Loucy (cell line): ENCODE data around the gene TTC13.

ENCODE experiments used
- H2AFZ ChIP-seq: fragments of 200-600 bp; sonication (generic); 2 replicates; pipeline ENCODE4 v1.6.0; 2016; ENCODE audit warnings: antibody characterized with exemption, mild to moderate bottlenecking, low read length, moderate library complexity
- H3F3A ChIP-seq: fragments of 200-600 bp; 2 replicates; pipeline ENCODE4 v1.6.0; 2016; ENCODE audit warnings: antibody characterized with exemption, low read depth, mild to moderate bottlenecking
- H3K27me3 ChIP-seq: fragments of 200-600 bp; sonication (generic); 2 replicates; pipeline ENCODE4 v1.6.1; 2014; ENCODE audit warnings: low read length, mild to moderate bottlenecking; ENCODE audit not compliant: insufficient read depth, poor library complexity, severe bottlenecking
- H3K36me3 ChIP-seq: fragments of 200-600 bp; sonication (generic); 2 replicates; pipeline ENCODE4 v1.6.1; 2016; ENCODE audit warnings: low read length; ENCODE audit not compliant: insufficient read depth
- H3K4me1 ChIP-seq: fragments of 200-600 bp; sonication (generic); 2 replicates; pipeline ENCODE4 v1.5.1; 2014; ENCODE audit warnings: low read length, mild to moderate bottlenecking; ENCODE audit not compliant: insufficient read depth, poor library complexity, severe bottlenecking
- H3K4me2 ChIP-seq: fragments of 200-600 bp; sonication (generic); 2 replicates; pipeline ENCODE4 v1.6.0; 2014; ENCODE audit warnings: antibody characterized with exemption, low read length, low read depth, mild to moderate bottlenecking; ENCODE audit not compliant: poor library complexity, severe bottlenecking
- H3K4me3 ChIP-seq: fragments of 200-600 bp; sonication (generic); 2 replicates; pipeline ENCODE4 v1.5.1; 2014; ENCODE audit warnings: low read length, mild to moderate bottlenecking, mixed read lengths; ENCODE audit not compliant: poor library complexity, severe bottlenecking
- H3K79me2 ChIP-seq: fragments of 200-600 bp; sonication (generic); 2 replicates; pipeline ENCODE4 v1.6.1; 2014; ENCODE audit warnings: low read length; ENCODE audit not compliant: insufficient read depth
- H3K9ac ChIP-seq: fragments of 200-600 bp; sonication (generic); 2 replicates; pipeline ENCODE4 v1.6.0; 2014; ENCODE audit warnings: mild to moderate bottlenecking, low read depth, low read length, moderate library complexity; ENCODE audit not compliant: poor library complexity, severe bottlenecking
- H3K9me2 ChIP-seq: fragments of 200-600 bp; sonication (generic); replicated peaks from 2 replicates; pipeline ENCODE4 v1.6.1; 2016; ENCODE audit warnings: low read depth, low read length, mixed read lengths
- H3K9me3 ChIP-seq: fragments of 200-600 bp; sonication (generic); 2 replicates; pipeline ENCODE4 v1.6.1; 2014; ENCODE audit warnings: mild to moderate bottlenecking, antibody characterized with exemption, low read length, low read depth; ENCODE audit not compliant: insufficient read depth
- H4K20me1 ChIP-seq: fragments of 200-600 bp; sonication (generic); 2 replicates; pipeline ENCODE4 v1.6.0; 2014; ENCODE audit warnings: antibody characterized with exemption, low read length, mild to moderate bottlenecking; ENCODE audit not compliant: insufficient read depth, poor library complexity, severe bottlenecking
- EZH2phosphoT487 ChIP-seq: fragments of 200-600 bp; IDR thresholded peaks from 2 replicates; pipeline ENCODE4 v1.6.1; 2018; ENCODE audit warnings: antibody characterized with exemption, mild to moderate bottlenecking, moderate library complexity, borderline replicate concordance
- TF ChIP-seq, protein P1 (sequence below): fragments of 200-600 bp; sonication (generic); conservative IDR thresholded peaks from 2 replicates; pipeline ENCODE4 v1.5.1; 2014; ENCODE audit warnings: mild to moderate bottlenecking, antibody characterized with exemption, low read length

Gene TTC13

DNA sequence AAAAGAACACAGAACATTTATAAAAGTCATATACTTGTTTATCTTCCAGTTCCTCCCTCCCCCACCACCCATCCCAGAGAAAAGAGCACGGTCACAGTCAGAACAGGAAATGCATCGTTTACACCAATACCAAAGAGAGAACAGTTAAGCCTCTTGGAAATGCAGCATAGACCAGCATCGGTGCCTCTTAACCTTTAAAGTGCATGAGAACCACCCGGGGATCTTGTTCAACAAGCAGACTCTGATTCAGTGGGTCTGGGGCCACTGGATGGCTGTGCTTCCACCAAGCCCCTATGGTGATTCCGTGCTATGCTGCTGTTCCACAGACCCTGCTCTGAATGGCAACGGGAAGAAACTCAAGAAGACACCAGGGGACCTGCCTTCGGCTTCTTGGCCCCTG is 42.2 kb upstream of the TTC13 start:
- H3F3A ChIP-seq: no peaks in the 10 kb centered on the region
- no peaks in the 10 kb centered on the region for H3K27me3 ChIP-seq
- H3K36me3 ChIP-seq: no peaks in the 10 kb centered on the region
- no peak overlapping the region for H3K9ac ChIP-seq
- no peaks in the 10 kb centered on the region for H3K9me3 ChIP-seq
- H4K20me1 ChIP-seq: no peaks in the 10 kb centered on the region
- H3K9me2 ChIP-seq: no peaks in the 10 kb centered on the region
- H2AFZ ChIP-seq: peak overlapping the region; percentile 38; the same call in 1 of the 2 replicates
- H3K4me3 ChIP-seq: no peak overlapping the region
- H3K4me1 ChIP-seq: peaks cover 7% of the 10 kb centered on the region
- peak overlapping the region; percentile 30 for H3K4me2 ChIP-seq
- H3K79me2 ChIP-seq: no peaks in the 10 kb centered on the region
- TF ChIP-seq EZH2phosphoT487: no peak
- TF ChIP-seq, protein P1, sequence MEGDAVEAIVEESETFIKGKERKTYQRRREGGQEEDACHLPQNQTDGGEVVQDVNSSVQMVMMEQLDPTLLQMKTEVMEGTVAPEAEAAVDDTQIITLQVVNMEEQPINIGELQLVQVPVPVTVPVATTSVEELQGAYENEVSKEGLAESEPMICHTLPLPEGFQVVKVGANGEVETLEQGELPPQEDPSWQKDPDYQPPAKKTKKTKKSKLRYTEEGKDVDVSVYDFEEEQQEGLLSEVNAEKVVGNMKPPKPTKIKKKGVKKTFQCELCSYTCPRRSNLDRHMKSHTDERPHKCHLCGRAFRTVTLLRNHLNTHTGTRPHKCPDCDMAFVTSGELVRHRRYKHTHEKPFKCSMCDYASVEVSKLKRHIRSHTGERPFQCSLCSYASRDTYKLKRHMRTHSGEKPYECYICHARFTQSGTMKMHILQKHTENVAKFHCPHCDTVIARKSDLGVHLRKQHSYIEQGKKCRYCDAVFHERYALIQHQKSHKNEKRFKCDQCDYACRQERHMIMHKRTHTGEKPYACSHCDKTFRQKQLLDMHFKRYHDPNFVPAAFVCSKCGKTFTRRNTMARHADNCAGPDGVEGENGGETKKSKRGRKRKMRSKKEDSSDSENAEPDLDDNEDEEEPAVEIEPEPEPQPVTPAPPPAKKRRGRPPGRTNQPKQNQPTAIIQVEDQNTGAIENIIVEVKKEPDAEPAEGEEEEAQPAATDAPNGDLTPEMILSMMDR: no peak

DNA sequence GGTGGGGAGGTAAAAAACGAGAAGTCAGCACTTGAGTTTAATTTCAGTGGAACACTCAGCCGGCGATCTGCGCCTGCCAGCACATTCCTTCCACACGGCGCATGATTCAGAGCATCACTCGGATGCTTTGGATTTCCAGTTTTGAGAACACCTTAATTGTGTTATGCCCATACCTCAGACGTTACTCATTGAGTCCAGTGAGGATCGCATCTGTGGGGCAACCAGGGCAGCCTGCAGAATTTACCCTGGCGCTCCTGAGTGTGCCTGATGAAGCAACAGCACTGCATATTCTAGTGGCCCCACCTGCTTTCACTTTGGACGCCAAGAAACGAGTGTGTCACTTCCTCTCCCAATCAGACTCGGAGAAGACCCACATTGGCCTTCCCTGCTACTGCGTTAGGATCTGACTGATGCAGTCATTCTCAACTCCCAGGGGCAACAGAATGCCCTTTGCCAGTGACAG is 41.5 kb upstream of the TTC13 start:
- Histone ChIP-seq H3K9ac (no peak overlapping the region), H3K9me2 (no peaks in the 10 kb centered on the region), H3K4me1 (peaks cover 7% of the 10 kb centered on the region), H3K9me3 (no peaks in the 10 kb centered on the region), H3K27me3 (no peaks in the 10 kb centered on the region), H3K4me3 (no peak overlapping the region), H4K20me1 (no peaks in the 10 kb centered on the region), H3F3A (no peaks in the 10 kb centered on the region), H3K4me2 (peak overlapping the region; percentile 30), H3K36me3 (no peaks in the 10 kb centered on the region), H3K79me2 (no peaks in the 10 kb centered on the region), H2AFZ (peak overlapping the region; percentile 38; the same call in 1 of the 2 replicates)
- TF ChIP-seq, protein P1: no peak
- no peak for TF ChIP-seq EZH2phosphoT487

DNA sequence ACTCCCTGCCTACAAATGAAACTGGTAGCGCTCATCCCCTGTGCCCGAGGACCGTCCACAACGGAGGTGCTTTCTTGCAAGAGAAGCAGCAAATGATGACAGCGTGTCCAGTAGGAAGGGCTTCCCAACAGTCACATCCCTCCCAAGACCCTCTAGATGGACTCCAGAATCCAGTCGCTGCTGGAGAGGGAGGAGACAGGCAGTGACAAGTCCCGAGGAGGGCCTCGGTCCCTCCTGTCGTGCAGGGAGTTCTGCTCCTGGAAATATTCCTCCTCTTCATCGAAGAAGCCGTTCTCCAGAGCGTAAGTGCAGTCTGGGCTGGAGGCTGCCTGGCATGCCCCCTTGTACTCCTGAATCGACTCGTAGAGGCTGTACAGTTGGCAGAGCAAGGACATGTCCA is 41.0 kb upstream of the TTC13 start:
- no peaks in the 10 kb centered on the region for H3K9me3 ChIP-seq
- no peak overlapping the region for H3K9ac ChIP-seq
- peaks cover 7% of the 10 kb centered on the region for H3K4me1 ChIP-seq
- no peaks in the 10 kb centered on the region for H3K36me3 ChIP-seq
- TF ChIP-seq, protein P1: no peak
- TF ChIP-seq EZH2phosphoT487: no peak
- no peaks in the 10 kb centered on the region for H3K9me2 ChIP-seq
- H2AFZ ChIP-seq: no peak overlapping the region
- H3F3A ChIP-seq: no peaks in the 10 kb centered on the region
- H3K27me3 ChIP-seq: no peaks in the 10 kb centered on the region
- no peak overlapping the region for H3K4me2 ChIP-seq
- H3K79me2 ChIP-seq: no peaks in the 10 kb centered on the region
- no peak overlapping the region for H3K4me3 ChIP-seq
- no peaks in the 10 kb centered on the region for H4K20me1 ChIP-seq
